ENCODE results near the gene KCP.

Gene KCP

DNA sequence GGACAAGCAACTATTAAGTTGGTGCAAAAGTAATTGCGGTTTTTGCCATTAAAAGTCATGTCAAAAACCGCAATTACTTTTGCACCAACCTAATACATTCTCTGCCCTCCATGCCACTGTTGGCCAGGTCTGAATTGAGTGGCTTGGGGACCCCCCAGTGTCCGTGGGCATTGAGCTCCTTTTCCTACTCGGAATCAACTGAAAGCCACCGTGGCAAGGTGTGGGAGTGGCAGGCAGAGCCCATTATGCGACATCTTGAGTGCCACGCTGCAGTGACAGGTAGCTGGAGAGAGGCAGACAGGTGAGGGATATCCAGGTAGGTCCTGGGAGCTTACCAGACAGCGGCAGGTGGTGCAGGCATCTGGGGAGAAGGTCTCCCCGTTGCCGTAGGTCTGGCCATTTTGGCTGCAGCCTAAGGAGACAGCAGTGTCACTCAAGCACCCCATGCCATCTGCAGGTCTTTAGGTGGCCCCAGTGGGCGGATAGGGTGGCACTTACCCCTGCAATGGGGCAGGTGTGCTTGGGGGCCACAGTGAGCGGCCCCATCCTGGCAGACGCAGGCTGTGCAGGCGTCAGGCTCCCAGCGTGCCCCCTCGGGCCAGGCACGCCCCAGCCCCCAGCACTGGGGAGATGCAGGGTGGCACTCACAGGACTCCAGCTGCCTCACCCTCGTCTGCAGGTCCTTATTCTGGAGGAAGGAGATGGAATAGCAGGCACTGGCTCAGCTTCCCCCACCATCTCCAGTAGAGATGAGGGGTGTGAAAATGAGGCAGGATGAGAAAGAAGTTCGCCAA, 3.5 kb downstream of the KCP start:
- DNase-seq (ENCODE audit: low read depth in 2 of 2), result no peak

DNA sequence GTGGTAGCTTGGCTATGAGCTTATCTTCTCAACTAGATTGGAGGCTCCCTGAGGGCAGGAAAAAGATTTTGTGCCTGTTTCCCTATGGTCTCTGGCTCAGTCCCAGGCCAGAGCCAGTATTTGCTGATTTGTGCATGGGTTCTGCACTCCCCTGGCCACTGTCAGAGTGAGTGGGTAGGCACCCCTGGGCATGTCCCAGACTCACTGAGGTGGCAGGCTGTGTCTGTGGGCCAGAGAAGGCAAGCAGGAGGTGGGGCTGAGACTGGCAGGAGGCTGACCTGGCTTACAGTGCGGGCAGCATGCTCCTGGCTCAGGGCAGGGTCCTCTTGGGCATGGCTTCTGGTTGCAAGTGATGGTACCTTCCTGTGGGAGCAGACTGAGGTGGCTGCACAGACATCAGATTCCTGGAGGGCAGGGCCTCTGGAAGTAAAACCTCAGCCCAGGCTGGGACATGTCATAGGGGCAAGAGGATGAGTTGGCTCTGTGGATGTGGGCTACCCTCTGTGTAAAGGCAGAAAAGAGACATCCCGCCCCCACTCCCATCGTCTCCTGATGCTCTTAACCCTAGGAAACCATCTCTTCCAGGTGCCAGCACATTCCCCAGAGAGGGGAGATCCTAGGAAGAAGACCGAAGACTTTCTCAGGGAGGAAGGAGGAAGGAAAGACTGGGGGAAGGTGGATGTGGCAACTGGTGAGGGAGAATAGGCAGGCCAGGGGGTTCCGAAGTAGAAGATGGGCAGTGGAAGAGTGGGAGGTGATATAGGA, 4.3 kb downstream of the KCP start:
- no peak for DNase-seq (ENCODE audit: low read depth in 2 of 2)

- no peak for DNase-seq (ENCODE audit: low read depth in 2 of 2)
Measured at GRCh38 chr7:128904381-128905197, 5.9 kb downstream of the KCP start.

- DNase-seq (ENCODE audit: low read depth in 2 of 2), result no peak
Measured at GRCh38 chr7:128903621-128904361, 6.7 kb downstream of the KCP start.

DNA sequence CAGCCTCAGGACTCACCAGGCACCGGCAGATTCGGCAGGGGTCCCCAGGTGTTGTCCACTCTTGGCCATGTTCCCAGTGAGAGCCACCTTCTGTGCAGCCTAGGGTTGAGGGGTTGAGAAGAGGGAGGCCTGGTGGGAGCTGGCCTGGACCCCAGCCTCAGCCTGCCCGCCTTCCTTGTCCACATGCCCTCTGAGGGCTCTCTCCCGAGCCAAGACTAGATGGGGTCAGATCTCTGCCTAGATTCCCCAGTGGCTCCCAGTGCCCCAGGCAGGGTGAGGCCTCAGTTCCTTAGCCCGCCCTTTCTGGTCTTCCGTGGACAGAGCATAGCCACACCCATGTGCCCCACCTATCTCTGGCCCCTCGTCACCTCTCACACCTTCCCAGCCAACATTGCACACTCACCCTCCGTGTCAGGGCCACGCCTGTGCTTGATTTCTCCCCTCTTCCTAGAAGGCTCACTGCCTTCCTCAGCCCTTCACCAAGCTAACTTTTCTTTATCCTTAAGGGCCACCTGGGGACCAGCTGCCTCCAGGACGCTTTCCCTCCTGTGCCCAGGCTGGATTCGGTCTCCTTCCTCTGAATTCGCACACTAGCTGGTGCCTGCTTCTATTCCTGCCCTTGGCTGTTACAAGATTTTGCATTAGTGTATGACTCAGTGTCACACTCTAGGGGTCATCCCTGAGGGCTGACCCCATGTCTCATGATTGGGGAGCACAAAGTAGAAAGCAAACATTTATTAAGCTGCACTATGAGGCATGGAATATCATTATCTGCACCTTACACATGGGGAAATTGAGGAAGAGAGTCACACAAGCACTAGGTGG, 7.5 kb downstream of the KCP start:
- DNase-seq (ENCODE audit: low read depth in 2 of 2), result no peak

GRCh38 chr7:128900237-128900636, 10.3 kb downstream of the KCP start:
- DNase-seq (ENCODE audit: low read depth in 2 of 2), result no peak

DNA sequence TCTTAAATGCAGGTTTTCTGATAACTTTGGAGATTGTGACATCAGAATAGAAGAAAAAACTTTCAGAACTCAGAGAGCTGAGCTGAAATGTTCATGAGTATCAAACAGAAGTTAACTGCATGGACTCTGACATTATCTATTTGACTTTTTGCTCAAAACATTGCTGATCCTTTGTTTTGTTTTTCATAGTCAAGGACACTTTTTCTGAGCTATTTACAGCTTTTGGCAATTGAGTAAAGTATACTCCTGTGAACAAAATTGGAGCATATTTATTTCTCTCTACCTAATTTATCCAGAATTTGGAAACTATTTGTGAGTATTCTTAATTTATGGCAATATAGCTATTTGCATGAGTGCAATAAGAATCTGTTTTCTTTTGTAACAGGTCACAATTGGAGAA, 11.1 kb downstream of the KCP start:
- no peak for DNase-seq (ENCODE audit: low read depth in 2 of 2)

DNA sequence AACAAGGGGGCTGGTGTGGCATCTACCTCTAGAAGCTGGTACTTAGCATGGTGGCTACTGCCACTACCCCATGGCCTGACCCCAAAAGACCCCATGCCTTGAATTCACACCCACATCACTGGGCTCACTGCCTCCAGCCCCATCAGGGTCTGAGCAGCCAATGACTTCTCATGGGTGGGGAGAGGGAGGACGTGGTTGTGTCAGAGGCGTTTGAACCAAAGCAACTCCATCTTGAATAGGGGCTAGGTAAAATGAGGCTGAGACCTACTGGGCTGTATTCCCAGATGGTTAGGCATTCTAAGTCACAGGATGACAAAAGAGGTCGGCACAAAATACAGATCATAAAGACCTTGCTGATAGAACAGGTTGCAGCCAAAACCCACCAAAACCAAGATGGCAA, 15.2 kb downstream of the KCP start:
- DNase-seq (ENCODE audit: low read depth in 2 of 2), result no peak

DNA sequence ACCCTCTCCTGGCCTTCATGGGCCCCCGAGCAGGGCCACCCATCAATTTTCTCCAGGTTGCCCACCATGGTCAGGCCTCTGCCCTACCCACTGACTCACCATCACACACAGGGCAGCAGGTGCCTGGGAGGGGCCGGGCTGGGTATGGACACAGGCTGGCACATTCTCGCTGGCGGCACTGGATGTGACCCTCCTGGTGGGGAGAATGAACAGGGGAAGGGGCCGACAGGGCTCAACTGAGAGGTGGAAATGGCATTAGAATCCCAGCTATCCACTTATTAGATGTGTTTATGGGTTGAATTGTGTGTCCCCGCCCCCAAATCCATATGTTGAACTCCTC, 16.4 kb downstream of the KCP start:
- DNase-seq (ENCODE audit: low read depth in 2 of 2), result no peak

DNA sequence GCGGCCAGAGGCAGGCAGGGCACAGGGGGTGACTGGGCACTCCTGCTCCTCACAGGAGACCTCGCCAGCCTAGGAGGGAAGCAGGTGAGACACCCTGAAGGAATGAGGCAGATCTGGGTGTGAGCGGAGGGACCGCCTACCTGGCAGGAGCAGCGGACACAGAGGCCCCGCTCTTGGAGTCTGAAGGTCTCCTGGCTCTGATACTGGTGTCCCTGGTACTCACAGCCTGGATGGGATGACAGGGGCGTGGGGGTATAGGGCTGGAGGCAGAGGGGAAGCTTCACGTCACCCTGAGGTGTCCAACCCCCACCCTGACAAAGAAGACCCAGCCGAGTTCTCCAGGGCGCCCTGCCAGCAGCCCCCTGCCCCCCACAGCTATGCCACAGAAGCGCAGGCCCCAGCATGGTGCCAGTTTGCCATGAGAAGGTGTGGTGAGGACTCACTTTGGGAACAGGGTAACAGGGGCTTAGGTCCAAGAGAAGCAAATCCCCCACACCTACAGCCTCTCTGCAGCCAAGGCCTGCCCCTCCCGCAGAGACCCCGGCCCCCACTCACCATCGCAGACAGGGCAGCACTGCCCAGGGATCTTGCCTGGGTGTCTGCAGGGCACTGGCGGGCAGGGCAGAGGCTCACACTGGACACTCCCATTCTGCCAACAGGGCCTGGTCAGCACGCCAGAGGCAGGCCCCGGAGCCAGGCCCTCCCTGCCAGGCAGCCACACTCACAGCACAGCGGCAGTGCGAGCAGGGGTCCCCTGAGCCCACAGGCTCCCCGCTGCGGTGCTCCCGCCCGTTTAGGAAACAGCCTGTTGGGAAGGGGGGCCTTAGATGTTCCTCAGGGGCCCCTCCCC, 17.0 kb downstream of the KCP start:
- DNase-seq (ENCODE audit: low read depth in 2 of 2), result no peak

GRCh38 chr7:128892521-128893250, 17.8 kb downstream of the KCP start:
- DNase-seq (ENCODE audit: low read depth in 2 of 2), result no peak

GRCh38 chr7:128891942-128892269, 18.6 kb downstream of the KCP start:
- no peak for DNase-seq (ENCODE audit: low read depth in 2 of 2)

DNA sequence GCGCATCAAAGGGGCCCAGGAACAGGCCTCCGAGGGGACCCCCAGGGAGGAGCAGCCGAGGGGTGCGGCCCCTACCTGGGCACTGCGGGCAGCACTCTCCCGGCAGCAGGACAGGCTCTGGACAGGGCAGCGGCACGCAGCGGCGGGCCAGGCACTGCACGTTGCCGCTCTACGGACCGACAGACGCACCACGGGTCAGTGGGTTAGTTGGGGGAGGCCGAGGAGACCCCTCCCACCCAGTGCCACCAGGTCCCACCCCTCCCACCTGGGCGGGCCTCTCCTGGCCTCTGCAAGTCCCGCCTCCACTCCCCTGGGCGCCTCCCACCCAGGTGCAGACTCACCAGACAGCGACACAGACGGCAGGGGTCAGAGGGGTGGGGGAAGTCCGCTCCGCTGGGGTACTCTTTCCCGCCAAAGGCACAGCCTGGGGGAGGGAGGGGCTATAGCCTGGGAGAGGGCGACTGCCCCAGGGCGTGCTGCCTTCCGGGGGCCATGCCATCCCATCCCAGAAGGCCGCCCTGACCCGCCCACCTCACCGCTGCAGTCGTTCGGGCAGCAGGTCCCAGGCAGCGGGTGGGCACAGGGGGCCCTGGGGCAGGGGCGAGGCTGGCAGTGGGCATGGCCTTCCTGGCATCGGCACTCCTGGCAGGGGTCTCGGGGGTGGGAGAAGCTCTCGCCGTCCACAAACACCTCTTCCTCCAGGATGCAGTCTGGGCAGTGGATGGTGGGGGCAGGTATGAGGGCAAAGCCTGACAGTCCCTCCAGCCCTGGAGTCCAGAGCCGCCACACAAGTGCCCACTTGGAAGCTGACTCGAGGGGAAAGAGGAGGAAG, 19.2 kb downstream of the KCP start:
- no peak for DNase-seq (ENCODE audit: low read depth in 2 of 2)

DNA sequence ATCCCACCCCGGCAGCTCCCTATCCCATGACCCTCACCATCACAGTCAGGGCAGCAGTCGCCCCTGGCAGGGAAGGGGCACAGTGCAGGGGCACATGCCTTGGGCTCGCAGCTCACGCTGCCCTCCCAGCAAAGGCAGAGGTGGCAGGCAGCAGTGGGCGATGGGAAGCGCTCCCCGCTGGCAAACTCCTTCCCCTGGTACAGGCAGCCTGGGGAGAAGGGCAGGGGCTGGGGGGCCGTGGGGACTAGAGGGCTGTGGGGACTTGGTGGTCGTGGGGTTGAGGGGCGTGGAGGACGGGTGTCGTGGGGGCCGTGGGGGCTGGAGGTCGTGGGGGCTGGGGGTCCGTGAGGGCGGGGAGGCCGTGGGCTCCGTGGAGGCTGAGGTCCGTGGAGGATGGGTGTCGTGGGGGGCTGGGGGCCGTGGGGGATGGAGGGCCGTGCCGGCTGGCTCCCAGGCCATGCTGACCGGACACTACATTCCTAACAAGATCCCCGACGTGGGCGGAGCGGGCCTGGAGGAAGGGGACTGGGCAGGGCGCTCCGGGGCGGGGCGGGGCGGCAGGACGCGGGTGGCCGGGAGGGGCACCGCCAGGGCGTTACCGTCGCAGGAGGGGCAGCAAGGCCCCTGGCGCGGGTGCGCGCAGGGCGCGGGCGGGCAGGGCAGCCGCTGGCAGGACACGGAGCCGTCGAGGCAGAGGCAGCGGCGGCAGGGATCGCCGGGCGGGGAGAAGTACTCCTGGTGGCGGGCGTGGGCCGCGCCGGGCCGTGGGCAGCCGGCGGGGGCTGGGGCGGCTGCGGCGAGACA, 20.0 kb downstream of the KCP start:
- DNase-seq (ENCODE audit: low read depth in 2 of 2), result no peak

DNA sequence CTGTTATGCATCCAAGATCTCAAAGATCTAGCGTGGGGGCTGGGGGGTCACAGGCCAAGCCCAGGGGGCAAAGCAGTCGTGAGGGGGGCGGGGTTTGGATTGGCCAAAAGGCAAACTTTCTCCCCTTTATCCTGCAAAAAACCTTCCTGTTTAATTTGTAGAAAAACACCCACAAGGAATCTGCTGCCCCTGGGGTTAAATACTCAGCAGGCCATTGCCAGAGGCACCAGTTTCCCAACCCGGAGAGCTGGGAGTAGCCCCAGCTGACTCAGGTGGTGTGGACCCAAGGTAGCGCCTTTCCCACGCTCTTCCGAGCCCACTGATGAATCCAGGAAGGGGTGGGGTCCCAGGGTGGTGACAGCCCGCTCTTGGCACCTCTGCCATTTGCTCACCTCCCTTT, 21.4 kb downstream of the KCP start:
- no peak for DNase-seq (ENCODE audit: low read depth in 2 of 2)

DNA sequence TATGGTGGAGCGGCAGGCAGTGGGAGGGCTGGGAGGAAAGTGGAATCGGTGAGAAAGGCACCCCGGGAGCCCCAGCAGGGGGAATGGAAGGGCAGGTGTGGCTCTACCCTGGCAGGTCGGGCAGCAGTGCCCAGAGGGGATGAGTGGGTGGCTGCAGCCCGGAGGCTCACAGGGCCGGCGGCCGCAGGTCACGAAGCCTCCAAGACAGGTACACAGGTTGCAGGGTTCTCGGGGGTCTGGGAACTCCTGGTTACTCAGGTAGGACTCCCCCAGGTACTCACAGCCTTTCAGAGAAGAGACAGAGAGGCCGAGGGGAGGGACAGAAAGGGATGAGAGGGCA, 21.8 kb downstream of the KCP start:
- DNase-seq (ENCODE audit: low read depth in 2 of 2), result no peak

DNA sequence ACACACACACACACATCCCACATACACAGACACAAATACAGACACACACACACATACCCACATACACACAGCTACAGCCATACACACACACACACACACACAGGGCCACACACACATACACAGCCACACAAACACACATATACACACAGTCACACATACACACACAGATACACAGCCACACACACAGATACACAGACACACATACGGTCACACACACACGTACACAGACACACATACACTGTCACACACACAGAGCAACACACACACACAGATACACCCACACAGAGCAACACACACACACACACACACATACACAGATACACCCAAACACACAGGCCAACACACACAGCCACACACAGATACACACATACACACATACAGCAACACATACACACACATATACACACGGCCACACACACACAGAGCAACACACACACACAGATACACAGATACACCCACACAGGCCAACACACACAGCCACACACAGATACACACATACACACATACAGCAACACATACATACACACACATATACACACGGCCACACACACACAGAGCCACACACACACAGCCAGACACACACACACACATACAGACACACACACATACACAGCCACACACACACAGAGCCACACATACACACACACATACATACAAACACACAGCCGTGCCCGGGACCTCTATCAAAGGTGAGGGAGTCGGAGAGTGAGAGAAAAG, 22.3 kb downstream of the KCP start:
- no peak for DNase-seq (ENCODE audit: low read depth in 2 of 2)
